Thoracic aorta (tissue), 2 donors: ENCODE results near the gene CACNG7. TPM values are rescaled to one million over a fixed set of nuclear protein-coding genes. Genes with fewer than 3 reads are reported as not detected.

ENCODE experiments used
- ATAC-seq: fragments of 150-250 bp; one replicate; pipeline ENCODE4 v1.8.0; 2017; ENCODE audit warnings: low read depth; ENCODE audit not compliant: insufficient number of reproducible peaks, low FRiP score
- DNase-seq: peaks from one replicate; pipeline ENCODE4 v3.0.0-alpha.2; 2020; ENCODE audit warnings: low spot score
- H3K27ac ChIP-seq, 2 donors: fragments of 200-600 bp; sonication (generic); 1 replicate in 1 of 2; 2 replicates in 1 of 2; pipeline ENCODE4 v1.5.1; 2016; ENCODE audit warnings: mild to moderate bottlenecking in 2 of 2, moderate library complexity in 2 of 2
- H3K27me3 ChIP-seq: fragments of 200-600 bp; sonication (generic); replicated peaks from 2 replicates; pipeline ENCODE4 v1.6.0; 2016; ENCODE audit warnings: mild to moderate bottlenecking; ENCODE audit not compliant: insufficient read depth
- H3K36me3 ChIP-seq: fragments of 200-600 bp; sonication (generic); one replicate; pipeline ENCODE4 v1.5.1; 2016
- H3K4me1 ChIP-seq, 2 donors: fragments of 200-600 bp; sonication (generic); 1 replicate in 1 of 2; 2 replicates in 1 of 2; pipeline versions ENCODE4 v1.5.1 to v1.6.0; 2016; ENCODE audit warnings: low read depth in 2 of 2, mild to moderate bottlenecking in 1 of 2; ENCODE audit not compliant: control insufficient read depth in 1 of 2
- H3K4me3 ChIP-seq: fragments of 200-600 bp; sonication (generic); 2 replicates; pipeline ENCODE4 v1.5.1; 2016; ENCODE audit warnings: mild to moderate bottlenecking
- H3K9me3 ChIP-seq: fragments of 200-600 bp; sonication (generic); 2 replicates; pipeline ENCODE4 v1.5.1; 2016
- total RNA-seq, 2 donors: library from RNA; depleted of rRNA; stranded (reverse); fragments of >200 nt; gene quantifications; one replicate each; pipeline versions ENCODE4 v1.1.0 to v1.2.3, GENCODE V29; 2016
- TF ChIP-seq, protein P1 (sequence below): fragments of 200-600 bp; sonication (generic); IDR thresholded peaks from one replicate; pipeline ENCODE4 v1.5.1; 2019; ENCODE audit warnings: antibody characterized with exemption

CACNG7 gene
- total RNA-seq, 2 donors from 2014 or later = not detected

DNA sequence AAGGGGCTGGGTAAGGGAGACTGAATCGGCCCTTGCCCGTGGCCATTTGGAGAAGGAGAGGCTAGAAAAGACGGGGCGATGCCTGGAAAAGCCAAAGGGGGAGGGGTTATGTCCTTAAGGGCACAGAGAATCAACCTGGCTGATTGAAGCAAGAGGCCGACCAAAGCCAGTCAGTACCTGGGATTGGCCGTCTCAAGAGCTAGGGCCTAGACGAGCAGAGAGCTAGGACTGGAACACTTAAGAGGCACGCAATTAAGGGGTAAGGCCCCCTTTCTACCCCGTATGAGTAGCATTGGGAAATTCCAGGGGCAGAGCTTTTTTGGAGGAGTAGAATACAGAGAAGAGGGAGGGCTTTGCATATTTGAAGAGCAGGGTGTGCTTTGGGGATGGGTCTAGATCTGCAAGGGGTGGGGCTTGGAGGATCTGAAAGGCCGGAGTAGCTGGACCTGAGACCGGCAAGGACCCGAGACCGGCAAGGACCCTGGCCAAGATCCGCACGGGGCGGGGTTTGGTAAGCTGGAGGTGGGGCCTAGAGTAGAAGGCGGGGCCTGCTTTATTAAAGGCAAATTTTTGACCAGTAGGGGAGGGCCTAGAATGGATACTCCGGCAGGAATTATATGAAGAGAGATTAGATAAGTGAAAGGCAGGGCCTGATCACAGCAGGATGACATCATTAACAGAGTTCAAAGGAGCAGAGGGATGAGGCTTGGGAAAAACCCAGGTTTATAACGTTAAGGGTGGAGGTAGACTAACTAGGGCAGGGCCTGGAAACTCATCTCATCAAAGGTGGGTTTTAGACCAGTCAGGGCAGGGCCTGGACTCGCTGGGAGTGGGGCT, 71.7 kb downstream of the CACNG7 start:
- no peaks in the 10 kb centered on the region for H3K36me3 ChIP-seq
- H3K27me3 ChIP-seq = peaks cover 16% of the 10 kb centered on the region
- TF ChIP-seq, protein P1, sequence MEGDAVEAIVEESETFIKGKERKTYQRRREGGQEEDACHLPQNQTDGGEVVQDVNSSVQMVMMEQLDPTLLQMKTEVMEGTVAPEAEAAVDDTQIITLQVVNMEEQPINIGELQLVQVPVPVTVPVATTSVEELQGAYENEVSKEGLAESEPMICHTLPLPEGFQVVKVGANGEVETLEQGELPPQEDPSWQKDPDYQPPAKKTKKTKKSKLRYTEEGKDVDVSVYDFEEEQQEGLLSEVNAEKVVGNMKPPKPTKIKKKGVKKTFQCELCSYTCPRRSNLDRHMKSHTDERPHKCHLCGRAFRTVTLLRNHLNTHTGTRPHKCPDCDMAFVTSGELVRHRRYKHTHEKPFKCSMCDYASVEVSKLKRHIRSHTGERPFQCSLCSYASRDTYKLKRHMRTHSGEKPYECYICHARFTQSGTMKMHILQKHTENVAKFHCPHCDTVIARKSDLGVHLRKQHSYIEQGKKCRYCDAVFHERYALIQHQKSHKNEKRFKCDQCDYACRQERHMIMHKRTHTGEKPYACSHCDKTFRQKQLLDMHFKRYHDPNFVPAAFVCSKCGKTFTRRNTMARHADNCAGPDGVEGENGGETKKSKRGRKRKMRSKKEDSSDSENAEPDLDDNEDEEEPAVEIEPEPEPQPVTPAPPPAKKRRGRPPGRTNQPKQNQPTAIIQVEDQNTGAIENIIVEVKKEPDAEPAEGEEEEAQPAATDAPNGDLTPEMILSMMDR = no peak
- ATAC-seq (no peak), DNase-seq (no peak)
- H3K27ac ChIP-seq = no peak overlapping the region
- H3K4me1 ChIP-seq = peaks cover 0 to 18% of the 10 kb centered on the region in 2 donors
- peak overlapping the region; percentile 47 for H3K4me3 ChIP-seq
- no peaks in the 10 kb centered on the region for H3K9me3 ChIP-seq

DNA sequence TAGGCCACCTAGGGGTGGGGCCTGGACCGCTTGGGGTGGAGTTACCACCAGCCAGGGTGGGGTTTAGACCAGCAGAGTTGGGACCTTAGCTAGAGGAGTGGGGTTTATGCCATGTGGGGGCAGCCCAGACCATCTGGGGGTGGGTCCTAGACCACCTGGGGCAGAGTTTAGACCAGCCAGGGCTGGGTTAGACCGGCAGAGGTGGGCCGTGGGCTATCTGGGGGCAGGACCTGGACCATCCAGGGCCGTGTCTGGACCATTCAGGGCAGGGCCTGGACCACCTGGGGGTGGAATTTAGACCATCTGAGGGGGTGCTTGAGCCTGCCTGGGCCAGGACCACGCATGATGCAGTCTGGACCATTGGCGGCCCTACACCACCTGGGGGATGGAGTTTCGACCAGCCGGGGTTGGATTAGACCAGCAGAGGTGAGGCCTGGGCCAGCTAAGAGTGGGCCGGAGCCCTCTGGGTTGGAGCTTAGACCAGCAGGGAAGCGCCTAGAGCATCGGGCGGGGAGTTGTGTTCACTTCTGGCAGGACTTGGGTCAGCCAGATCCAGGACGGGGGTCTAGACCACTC, 72.4 kb downstream of the CACNG7 start:
- peaks cover 0 to 18% of the 10 kb centered on the region in 2 donors for H3K4me1 ChIP-seq
- TF ChIP-seq, protein P1 = no peak
- H3K36me3 ChIP-seq = no peaks in the 10 kb centered on the region
- no peak for ATAC-seq
- H3K27me3 ChIP-seq = peaks cover 16% of the 10 kb centered on the region
- H3K4me3 ChIP-seq = no peak overlapping the region
- no peaks in the 10 kb centered on the region for H3K9me3 ChIP-seq
- H3K27ac ChIP-seq = no peak overlapping the region
- no peak for DNase-seq

DNA sequence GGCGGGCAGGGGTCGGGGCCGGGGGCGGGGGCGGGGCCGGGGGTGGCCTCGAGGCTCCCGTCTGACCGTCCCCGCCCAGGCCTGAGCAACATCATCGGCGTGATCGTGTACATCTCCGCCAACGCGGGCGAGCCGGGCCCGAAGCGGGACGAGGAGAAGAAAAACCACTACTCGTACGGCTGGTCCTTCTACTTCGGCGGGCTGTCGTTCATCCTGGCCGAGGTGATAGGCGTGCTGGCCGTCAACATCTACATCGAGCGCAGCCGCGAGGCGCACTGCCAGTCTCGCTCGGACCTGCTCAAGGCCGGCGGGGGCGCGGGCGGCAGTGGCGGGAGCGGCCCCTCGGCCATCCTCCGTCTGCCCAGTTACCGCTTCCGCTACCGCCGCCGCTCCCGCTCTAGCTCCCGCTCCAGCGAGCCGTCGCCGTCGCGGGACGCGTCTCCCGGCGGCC, 72.9 kb downstream of the CACNG7 start:
- DNase-seq (no peak), ATAC-seq (no peak)
- H3K4me1 ChIP-seq = peaks cover 0 to 18% of the 10 kb centered on the region in 2 donors
- H3K4me3 ChIP-seq = peak overlapping the region; percentile 38
- no peaks in the 10 kb centered on the region for H3K9me3 ChIP-seq
- peaks cover 16% of the 10 kb centered on the region for H3K27me3 ChIP-seq
- H3K36me3 ChIP-seq = no peaks in the 10 kb centered on the region
- no peak overlapping the region for H3K27ac ChIP-seq
- TF ChIP-seq, protein P1 = no peak

DNA sequence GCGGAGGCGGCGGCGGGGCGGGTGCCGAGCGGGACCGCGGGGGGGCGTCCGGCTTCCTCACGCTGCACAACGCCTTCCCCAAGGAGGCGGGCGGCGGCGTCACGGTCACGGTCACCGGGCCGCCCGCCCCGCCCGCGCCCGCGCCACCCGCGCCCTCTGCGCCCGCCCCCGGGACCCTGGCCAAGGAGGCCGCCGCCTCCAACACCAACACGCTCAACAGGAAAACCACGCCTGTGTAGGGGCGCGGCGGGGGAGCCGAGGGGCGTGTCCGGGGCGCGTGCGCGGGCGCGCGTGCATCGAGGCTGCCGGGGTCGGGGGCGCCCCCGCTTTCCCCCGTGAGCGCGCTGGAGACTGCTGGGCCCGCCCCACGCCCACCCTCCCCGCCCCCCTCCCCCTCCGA, 73.5 kb downstream of the CACNG7 start:
- H3K27me3 ChIP-seq = peaks cover 14% of the 10 kb centered on the region
- H3K36me3 ChIP-seq = no peaks in the 10 kb centered on the region
- TF ChIP-seq, protein P1 = no peak
- DNase-seq (no peak), ATAC-seq (no peak)
- no peaks in the 10 kb centered on the region for H3K9me3 ChIP-seq
- no peak overlapping the region for H3K4me3 ChIP-seq
- H3K4me1 ChIP-seq = peaks cover 0 to 15% of the 10 kb centered on the region in 2 donors
- H3K27ac ChIP-seq = no peak overlapping the region

DNA sequence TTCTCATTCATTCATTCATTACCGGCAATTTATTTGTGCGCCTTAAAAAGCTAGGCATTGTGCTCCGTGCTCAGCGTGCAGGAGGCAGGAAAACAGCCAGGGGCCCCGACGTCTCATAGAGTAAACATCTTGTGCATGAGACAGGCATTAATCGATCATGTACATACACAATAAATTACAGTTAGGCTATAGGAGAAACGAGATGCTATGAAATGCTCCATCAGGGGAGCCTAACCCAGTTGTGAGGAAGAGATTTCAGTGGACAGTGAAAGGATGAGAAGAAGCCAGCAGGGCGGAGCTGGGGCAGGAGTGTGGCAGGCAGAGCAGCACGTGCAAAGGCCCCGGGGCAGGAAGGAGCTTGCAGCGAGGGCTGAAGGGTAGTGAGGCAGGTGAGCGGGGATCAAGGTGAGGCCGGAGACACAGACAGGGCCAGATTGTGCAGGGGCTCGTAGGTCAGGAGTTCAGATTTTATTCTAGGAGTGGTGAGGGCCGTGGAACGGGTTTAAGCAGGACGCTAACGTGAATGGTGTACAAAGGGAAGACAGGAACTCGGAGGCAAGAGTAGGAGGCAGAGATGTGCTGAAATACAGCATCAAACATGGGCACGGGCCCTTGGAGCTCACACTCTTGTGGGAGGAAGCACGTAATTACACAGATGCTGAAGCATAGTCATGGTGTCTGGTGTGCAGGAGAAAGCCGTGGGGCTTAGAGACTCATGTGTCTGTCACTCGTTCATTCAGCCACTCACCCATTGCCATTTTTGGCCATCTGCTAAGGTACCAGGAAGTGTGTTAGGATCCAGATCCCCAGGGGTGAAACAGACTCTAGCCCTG, 74.6 kb downstream of the CACNG7 start:
- Histone ChIP-seq H3K4me3 (no peak overlapping the region), H3K4me1 (peaks cover 0 to 6% of the 10 kb centered on the region in 2 donors), H3K9me3 (no peaks in the 10 kb centered on the region), H3K36me3 (no peaks in the 10 kb centered on the region), H3K27me3 (peaks cover 5% of the 10 kb centered on the region), H3K27ac (no peak overlapping the region)
- TF ChIP-seq, protein P1 = no peak
- DNase-seq (no peak), ATAC-seq (no peak)
